NT2/D1 (cell line): ENCODE results near the gene RORB.

Experiments
- YY1 ChIP-seq: IDR thresholded peaks from 2 replicates; pipeline ENCODE4 v1.6.1; 2011; ENCODE audit not compliant: insufficient read length, insufficient read depth
- ZNF274 ChIP-seq: IDR thresholded peaks from 2 replicates; pipeline ENCODE4 v1.6.1; 2011; ENCODE audit warnings: mild to moderate bottlenecking, low read depth, low read length

DNA sequence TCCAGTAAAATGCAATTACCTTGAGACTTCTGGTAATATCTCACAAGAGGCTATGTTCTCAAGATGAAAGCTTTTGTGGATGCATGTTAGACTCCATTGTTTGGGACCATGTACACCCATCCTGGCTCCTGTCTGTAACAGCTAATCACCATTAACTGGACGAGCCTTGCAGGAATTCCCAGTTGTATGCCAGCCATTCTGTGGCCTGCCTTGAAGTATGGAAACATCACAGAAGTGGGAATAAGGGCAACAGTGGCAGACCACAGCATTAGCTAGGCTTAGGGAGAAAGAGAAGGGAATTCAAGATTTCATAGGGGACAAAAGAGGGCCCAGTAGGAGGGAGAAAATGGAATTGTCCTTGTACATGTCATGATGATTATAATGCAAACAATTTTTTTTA lies 79.0 kb downstream of the RORB start:
- TF ChIP-seq YY1 (no peak), ZNF274 (no peak)
